PC-9 (cell line): ENCODE measurements around the gene AFG1L. TPM values are rescaled to one million over a fixed set of nuclear protein-coding genes. Genes with fewer than 3 reads are reported as not detected.

Experiments used
- BruUV-seq: library from RNA; stranded (reverse); fragments of 400-500 nt; replicated peaks from 2 replicates; lab custom pipeline; 2021; lab: Mats Ljungman, UMichigan
- CTCF ChIA-PET: fragments of 300-600 bp; sonication (Branson Sonifier 250); formaldehyde crosslinking; loops from one replicate; lab custom pipeline; 2022; ENCODE audit warnings: antibody characterized with exemption; lab: Charles Lee
- POLR2A ChIA-PET: fragments of 300-600 bp; sonication (Branson Sonifier 250); formaldehyde crosslinking; loops from one replicate; lab custom pipeline; 2022; ENCODE audit warnings: antibody characterized with exemption; ENCODE audit not compliant: unreplicated experiment; lab: Charles Lee
- DNase-seq, 2 experiments: peaks; one replicate each; pipeline versions ENCODE4 v3.0.0 to v3.0.0-alpha.2; 2015 to 2022; ENCODE audit warnings: mixed read lengths in 1 of 2
- H2AFZ ChIP-seq: fragments of 200-600 bp; sonication (generic); 2 replicates; pipeline ENCODE4 v1.8.1; 2017; ENCODE audit warnings: antibody characterized with exemption
- H3F3A ChIP-seq: fragments of 200-600 bp; sonication (generic); 2 replicates; pipeline ENCODE4 v1.8.1; 2017; ENCODE audit warnings: antibody characterized with exemption, mild to moderate bottlenecking, low read depth; ENCODE audit not compliant: insufficient read depth
- H3K27ac ChIP-seq: fragments of 200-600 bp; sonication (generic); 2 replicates; pipeline ENCODE4 v1.6.1; 2016; ENCODE audit warnings: mixed run types
- H3K27me3 ChIP-seq: fragments of 200-600 bp; sonication (generic); 2 replicates; pipeline ENCODE4 v1.6.1; 2016; ENCODE audit warnings: low read depth, mixed run types; ENCODE audit not compliant: insufficient read depth
- H3K36me3 ChIP-seq: fragments of 200-600 bp; sonication (generic); 2 replicates; pipeline ENCODE4 v1.6.1; 2016; ENCODE audit warnings: low read depth, mixed run types
- H3K4me1 ChIP-seq: fragments of 200-600 bp; sonication (generic); replicated peaks from 2 replicates; pipeline ENCODE4 v1.6.1; 2016; ENCODE audit warnings: mixed run types; ENCODE audit not compliant: insufficient read depth
- H3K4me2 ChIP-seq: fragments of 200-600 bp; sonication (generic); 2 replicates; pipeline ENCODE4 v1.6.1; 2017; ENCODE audit warnings: mixed run types
- H3K4me3 ChIP-seq: fragments of 200-600 bp; sonication (generic); 2 replicates; pipeline ENCODE4 v1.6.1; 2016; ENCODE audit warnings: mixed run types
- H3K79me2 ChIP-seq: fragments of 200-600 bp; sonication (generic); 2 replicates; pipeline ENCODE4 v1.6.1; 2017; ENCODE audit warnings: low read depth, mixed run types
- H3K9me2 ChIP-seq: fragments of 200-600 bp; sonication (generic); 2 replicates; pipeline ENCODE4 v1.8.1; 2017; ENCODE audit warnings: mild to moderate bottlenecking; ENCODE audit not compliant: insufficient read depth
- H3K9me3 ChIP-seq: fragments of 200-600 bp; sonication (generic); 2 replicates; pipeline ENCODE4 v1.8.1; 2016; ENCODE audit warnings: low read depth; ENCODE audit not compliant: insufficient read depth
- H4K20me1 ChIP-seq: fragments of 200-600 bp; sonication (generic); 2 replicates; pipeline ENCODE4 v1.8.1; 2017; ENCODE audit not compliant: insufficient read depth
- CTCF ChIP-seq: fragments of 200-600 bp; sonication (generic); conservative IDR thresholded peaks from 2 replicates; pipeline ENCODE4 v1.6.1; 2017; ENCODE audit warnings: mixed run types, antibody characterized with exemption, mild to moderate bottlenecking, moderate library complexity
- EZH2 ChIP-seq: fragments of 200-600 bp; sonication (generic); IDR thresholded peaks from 2 replicates; pipeline ENCODE4 v1.8.0; 2017; ENCODE audit warnings: antibody characterized with exemption, low read depth
- intact Hi-C: fragments of 100-400 bp; cut with micrococcal nuclease; formaldehyde crosslinking; loops from one replicate; pipeline ENCODE4 v1.10.0; 2022; ENCODE audit not compliant: unreplicated experiment
- total RNA-seq: library from RNA; stranded (reverse); gene quantifications from 2 replicates; pipeline ENCODE4 v1.2.3, GENCODE V29; 2021

Gene AFG1L
- total RNA-seq, 1 experiment from 2014 or later: 8.9 TPM

GRCh38 chr6:108510461-108511319 lies 215.8 kb downstream of the AFG1L start:
- no peak for TF ChIP-seq CTCF
- TF ChIP-seq EZH2: no peak
- no TSS peak for BruUV-seq
- DNase-seq: no peak
- Histone ChIP-seq H3K4me2 (no peak overlapping the region), H3K4me1 (no peaks in the 10 kb centered on the region), H2AFZ (no peak overlapping the region), H3K36me3 (no peaks in the 10 kb centered on the region), H3K27me3 (no peaks in the 10 kb centered on the region), H3K4me3 (no peak overlapping the region), H4K20me1 (no peaks in the 10 kb centered on the region), H3F3A (no peaks in the 10 kb centered on the region), H3K9me2 (0 out of 2 replicates have a peak, but pooled peaks cover 3% of the 10 kb centered on the region), H3K27ac (no peak overlapping the region), H3K9me3 (no peaks in the 10 kb centered on the region), H3K79me2 (no peaks in the 10 kb centered on the region)
- ChIA-PET CTCF (interaction anchor here (0.6 kb wide), 1 partner anchor 465 kb away, joined by 3 read pairs; no protein-coding TSS in a partner anchor), POLR2A (no interaction called here)
- intact Hi-C loops: no loop called here

- no peaks in the 10 kb centered on the region for H3K27me3 ChIP-seq
- no TSS peak for BruUV-seq
- H3K4me2 ChIP-seq: no peak overlapping the region
- no peaks in the 10 kb centered on the region for H3K79me2 ChIP-seq
- H4K20me1 ChIP-seq: no peaks in the 10 kb centered on the region
- H3K27ac ChIP-seq: no peak overlapping the region
- intact Hi-C loops: no loop called here
- H3K4me1 ChIP-seq: no peaks in the 10 kb centered on the region
- no peak for DNase-seq
- H3K4me3 ChIP-seq: no peak overlapping the region
- H3F3A ChIP-seq: no peaks in the 10 kb centered on the region; the same call in 1 of the 2 replicates
- H3K9me2 ChIP-seq: no peaks in the 10 kb centered on the region
- POLR2A ChIA-PET: interaction anchor here (0.6 kb wide), 1 partner anchor 486 kb away, joined by 4 read pairs; no protein-coding TSS in a partner anchor
- no peaks in the 10 kb centered on the region for H3K9me3 ChIP-seq
- CTCF ChIA-PET: interaction anchor here (0.6 kb wide), 1 partner anchor 298 kb away, joined by 8 read pairs; no protein-coding TSS in a partner anchor
- TF ChIP-seq EZH2 (no peak), CTCF (peak; percentile 64)
- no peak overlapping the region for H2AFZ ChIP-seq
- no peaks in the 10 kb centered on the region for H3K36me3 ChIP-seq
Measured at GRCh38 chr6:108518714-108519576, 224.1 kb downstream of the AFG1L start.

GRCh38 chr6:108521616-108522107 lies 226.8 kb downstream of the AFG1L start:
- no peaks in the 10 kb centered on the region for H4K20me1 ChIP-seq
- no peaks in the 10 kb centered on the region for H3K9me3 ChIP-seq
- H3K27me3 ChIP-seq: no peaks in the 10 kb centered on the region
- no peak overlapping the region for H3K4me2 ChIP-seq
- no peaks in the 10 kb centered on the region for H3K79me2 ChIP-seq
- ChIA-PET CTCF (no interaction called here), POLR2A (no interaction called here)
- DNase-seq: no peak
- H3K9me2 ChIP-seq: no peaks in the 10 kb centered on the region
- H3K4me1 ChIP-seq: no peaks in the 10 kb centered on the region
- TF ChIP-seq EZH2 (no peak), CTCF (no peak)
- H3K4me3 ChIP-seq: no peak overlapping the region
- no peaks in the 10 kb centered on the region for H3K36me3 ChIP-seq
- H2AFZ ChIP-seq: no peak overlapping the region
- intact Hi-C loops: loop anchor here (10.0 kb wide), 1 partner anchor 347 kb away; no protein-coding TSS in a partner anchor
- H3K27ac ChIP-seq: no peak overlapping the region
- no peaks in the 10 kb centered on the region; the same call in 1 of the 2 replicates for H3F3A ChIP-seq
- BruUV-seq: no TSS peak
